Lung (tissue), 12 donors: ENCODE results near the gene AGR2. TPM values are rescaled to one million over a fixed set of nuclear protein-coding genes. Genes with fewer than 3 reads are reported as not detected.

Experiments used
- ATAC-seq: fragments of 200-7000 bp; cut with Tn5 transposase; one replicate; pipeline ENCODE4 v1.9.1; 2020; ENCODE audit warnings: moderate number of reproducible peaks; ENCODE audit not compliant: insufficient read depth, low FRiP score
- DNase-seq, 3 donors: peaks; one replicate each; pipeline ENCODE4 v3.0.0-alpha.2; 2013 to 2017
- H3K27ac ChIP-seq, 2 donors: one replicate each; pipeline ENCODE4 v1.5.1; 2013; ENCODE audit warnings: mild to moderate bottlenecking in 2 of 2, moderate library complexity in 2 of 2, control low read depth in 1 of 2, inconsistent platforms in 1 of 2, low read depth in 1 of 2, low read length in 1 of 2
- H3K27me3 ChIP-seq, 3 donors: one replicate each; pipeline ENCODE4 v1.5.1; 2013; ENCODE audit warnings: low read length in 2 of 3; ENCODE audit not compliant: control insufficient read depth in 3 of 3, insufficient read depth in 3 of 3
- H3K36me3 ChIP-seq, 4 donors: one replicate each; pipeline ENCODE4 v1.5.1; 2013; ENCODE audit warnings: low read length in 4 of 4, mild to moderate bottlenecking in 1 of 4, moderate library complexity in 1 of 4; ENCODE audit not compliant: control insufficient read depth in 4 of 4, insufficient read depth in 4 of 4
- H3K4me1 ChIP-seq, 5 donors: one replicate each; pipeline ENCODE4 v1.5.1; 2013; ENCODE audit warnings: low read length in 5 of 5, mild to moderate bottlenecking in 2 of 5, moderate library complexity in 1 of 5; ENCODE audit not compliant: control insufficient read depth in 5 of 5, insufficient read depth in 5 of 5
- H3K4me3 ChIP-seq: one replicate; pipeline ENCODE4 v1.5.1; 2013; ENCODE audit warnings: mild to moderate bottlenecking, control low read depth, moderate library complexity
- H3K9ac ChIP-seq, 2 donors: one replicate each; pipeline ENCODE4 v1.5.1; 2013; ENCODE audit warnings: low read length in 2 of 2, control low read depth in 1 of 2; ENCODE audit not compliant: insufficient read depth in 1 of 2
- H3K9me3 ChIP-seq, 4 donors: one replicate each; pipeline ENCODE4 v1.5.1; 2013; ENCODE audit warnings: low read length in 3 of 4, mild to moderate bottlenecking in 1 of 4, moderate library complexity in 1 of 4; ENCODE audit not compliant: control insufficient read depth in 4 of 4, insufficient read depth in 3 of 4
- CTCF ChIP-seq: IDR thresholded peaks from 2 replicates; pipeline ENCODE4 v1.5.1; 2012; ENCODE audit warnings: mild to moderate bottlenecking; ENCODE audit errors: control extremely low read depth, extremely low read depth
- WGBS, 2 donors: extraction: QIAGEN DNeasy Blood & Tissue Kit; methylation state at CpG; one replicate each; pipeline ENCODE4 v1.1.7; 2013; 5-methylcytosine and 5-hydroxymethylcytosine counted together
- polyA plus RNA-seq, 2 donors: library from polyadenylated mRNA; stranded (reverse); fragments of 200-250 nt; gene quantifications; one replicate each; pipeline ENCODE4 v1.2.1, GENCODE V29; 2013
- total RNA-seq, 2 donors: library from RNA; depleted of rRNA in 1 of 2; stranded (reverse); fragments of >200 nt in 1 of 2; gene quantifications; one replicate each; pipeline ENCODE4 v1.2.1, GENCODE V29; 2014 to 2021
- donor health status: control.
- donor health status: control.
- donor health status: Bipolar disorder and iron deficiency.
- donor health status: healthy.
- donor health status: DM: yes; HTN: yes; CAD: no.

The AGR2 gene
- total and polyA plus RNA-seq, 4 donors: 137 to 420 (median 290) TPM

DNA sequence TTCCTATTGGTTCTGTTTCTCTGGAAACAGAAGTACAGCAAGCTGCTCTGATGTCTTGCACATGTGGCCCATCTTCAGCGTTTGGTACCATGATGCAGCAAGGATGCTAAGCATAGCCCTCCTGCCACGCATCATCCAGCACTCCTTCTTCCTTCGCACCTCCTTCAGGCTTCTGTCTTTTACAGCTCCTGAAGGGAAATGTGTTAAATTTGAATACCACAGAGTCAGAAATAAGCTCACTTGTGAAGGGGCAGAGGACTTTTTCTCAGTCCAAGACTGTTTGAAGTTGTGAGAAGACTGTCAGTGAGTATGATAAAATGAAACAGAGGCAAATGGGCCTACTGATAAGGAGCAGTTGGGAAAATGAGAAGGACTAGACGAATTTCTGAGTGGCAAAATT, 30.5 kb downstream of the AGR2 start:
- H3K27ac ChIP-seq: no peak overlapping the region
- no peak for TF ChIP-seq CTCF
- 78 to 92% methylated on average over 4 of the region's 4 CpGs for WGBS, 2 donors
- peaks cover 0 to 3% (median 0%) of the 10 kb centered on the region in 4 donors for H3K36me3 ChIP-seq
- H3K27me3 ChIP-seq: no peaks in the 10 kb centered on the region
- H3K9me3 ChIP-seq: no peaks in the 10 kb centered on the region
- peaks cover 0 to 7% (median 0%) of the 10 kb centered on the region in 5 donors for H3K4me1 ChIP-seq
- ATAC-seq (no peak), DNase-seq (no peak)
- H3K4me3 ChIP-seq: no peak overlapping the region
- H3K9ac ChIP-seq: no peak overlapping the region

DNA sequence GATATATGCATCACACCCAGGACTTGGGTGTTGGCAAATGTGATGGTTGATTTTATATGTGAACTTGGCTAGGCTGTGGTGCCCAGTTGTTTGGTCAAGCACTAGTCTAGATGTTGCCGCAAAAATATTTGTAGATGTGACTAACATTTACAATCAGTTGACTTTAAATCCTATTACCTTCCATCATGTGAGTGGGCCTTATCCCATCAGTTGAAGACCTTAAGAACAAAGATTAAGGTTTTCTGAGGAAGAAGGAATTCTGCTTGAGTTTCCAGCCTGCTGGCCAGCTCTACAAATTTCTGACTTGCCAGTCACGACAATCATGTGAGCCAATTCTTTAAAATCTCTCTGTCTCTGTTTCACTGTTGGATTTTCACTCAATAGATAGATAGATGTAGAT, 30.9 kb downstream of the AGR2 start:
- no peak for TF ChIP-seq CTCF
- H3K4me3 ChIP-seq: no peak overlapping the region
- 92 to 97% methylated on average over 2 of the region's 2 CpGs for WGBS, 2 donors
- no peak overlapping the region for H3K27ac ChIP-seq
- peaks cover 0 to 3% (median 0%) of the 10 kb centered on the region in 4 donors for H3K36me3 ChIP-seq
- ATAC-seq (no peak), DNase-seq (no peak)
- no peaks in the 10 kb centered on the region for H3K9me3 ChIP-seq
- no peaks in the 10 kb centered on the region for H3K27me3 ChIP-seq
- H3K4me1 ChIP-seq: peaks cover 0 to 7% (median 0%) of the 10 kb centered on the region in 5 donors
- no peak overlapping the region for H3K9ac ChIP-seq

DNA sequence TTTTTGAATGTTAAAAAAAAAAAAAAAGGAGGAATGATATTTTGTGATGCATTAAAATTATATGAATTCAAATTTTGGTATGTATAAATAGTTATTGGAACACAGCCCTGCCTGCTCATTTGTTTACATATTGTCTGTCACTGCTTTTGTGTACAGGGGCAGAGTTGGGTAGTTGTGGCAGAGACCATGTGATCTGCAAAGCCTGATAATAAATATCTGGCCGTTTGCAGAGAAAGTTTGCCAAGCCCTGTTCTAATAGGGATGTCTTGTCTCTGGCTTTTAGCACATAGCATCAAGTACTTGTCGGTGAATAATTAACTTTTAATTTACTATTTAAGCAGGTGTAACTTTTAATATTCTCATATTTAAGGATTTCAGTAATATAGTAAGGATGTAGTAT, 31.5 kb downstream of the AGR2 start:
- no peak for TF ChIP-seq CTCF
- Histone ChIP-seq H3K4me1 (peaks cover 0 to 7% (median 0%) of the 10 kb centered on the region in 5 donors), H3K9ac (no peak overlapping the region), H3K9me3 (no peaks in the 10 kb centered on the region), H3K27me3 (no peaks in the 10 kb centered on the region), H3K27ac (no peak overlapping the region), H3K36me3 (peaks cover 0 to under 1% (median 0%) of the 10 kb centered on the region in 4 donors), H3K4me3 (no peak overlapping the region)
- no peak for DNase-seq
- no peak for ATAC-seq
- 38 to 62% methylated on average over 2 of the region's 2 CpGs for WGBS, 2 donors
